ENCODE results near the gene SCYGR3. TPM values are rescaled to one million over a fixed set of nuclear protein-coding genes. Genes with fewer than 3 reads are reported as not detected.
A peak's percentile ranks its signal among the peaks of the same experiment; 100 is the strongest.

Gene SCYGR3, protein sequence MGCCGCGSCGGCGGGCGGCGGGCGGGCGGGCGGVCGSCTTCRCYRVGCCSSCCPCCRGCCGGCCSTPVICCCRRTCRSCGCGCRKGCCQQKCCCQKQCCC
- not detected in 2 replicates for total RNA-seq

DNA sequence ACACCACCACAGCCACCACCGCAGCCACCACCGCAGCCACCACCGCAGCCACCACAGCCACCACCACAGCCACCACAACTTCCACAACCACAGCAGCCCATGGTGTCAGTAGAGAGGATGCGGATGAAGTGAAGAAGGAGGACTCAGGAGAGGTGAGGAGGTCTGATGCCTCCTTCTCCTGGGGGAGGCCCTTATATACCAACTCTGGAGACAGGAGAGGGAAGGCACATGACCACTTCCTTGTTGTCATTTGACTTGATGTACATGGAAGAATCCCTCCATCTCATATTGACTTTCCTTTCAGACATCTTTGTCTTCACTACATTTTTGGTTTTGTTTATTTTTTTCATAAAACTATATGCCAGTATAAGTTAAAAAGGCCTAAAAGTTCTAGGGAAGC lies at the start of gene SCYGR3:
TSS of gene SCYGR3 (minus strand) at position 101 of the 400 bp plus-strand sequence. CDS start at position 101, 0 bp downstream.
- Histone ChIP-seq H3K4me3 (ENCODE audit: low read depth, low read length) (no peak within 1 kb of the TSS), H3K36me3 (ENCODE audit: control insufficient read depth, insufficient read depth, low read length) (no peaks in the 10 kb centered on the region), H3K27me3 (ENCODE audit: control insufficient read depth, insufficient read depth, low read length) (no peaks in the 10 kb centered on the region)
- no peak for DNase-seq (ENCODE audit: low read depth)
- TF ChIP-seq, protein P1, sequence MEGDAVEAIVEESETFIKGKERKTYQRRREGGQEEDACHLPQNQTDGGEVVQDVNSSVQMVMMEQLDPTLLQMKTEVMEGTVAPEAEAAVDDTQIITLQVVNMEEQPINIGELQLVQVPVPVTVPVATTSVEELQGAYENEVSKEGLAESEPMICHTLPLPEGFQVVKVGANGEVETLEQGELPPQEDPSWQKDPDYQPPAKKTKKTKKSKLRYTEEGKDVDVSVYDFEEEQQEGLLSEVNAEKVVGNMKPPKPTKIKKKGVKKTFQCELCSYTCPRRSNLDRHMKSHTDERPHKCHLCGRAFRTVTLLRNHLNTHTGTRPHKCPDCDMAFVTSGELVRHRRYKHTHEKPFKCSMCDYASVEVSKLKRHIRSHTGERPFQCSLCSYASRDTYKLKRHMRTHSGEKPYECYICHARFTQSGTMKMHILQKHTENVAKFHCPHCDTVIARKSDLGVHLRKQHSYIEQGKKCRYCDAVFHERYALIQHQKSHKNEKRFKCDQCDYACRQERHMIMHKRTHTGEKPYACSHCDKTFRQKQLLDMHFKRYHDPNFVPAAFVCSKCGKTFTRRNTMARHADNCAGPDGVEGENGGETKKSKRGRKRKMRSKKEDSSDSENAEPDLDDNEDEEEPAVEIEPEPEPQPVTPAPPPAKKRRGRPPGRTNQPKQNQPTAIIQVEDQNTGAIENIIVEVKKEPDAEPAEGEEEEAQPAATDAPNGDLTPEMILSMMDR (IDR thresholded peaks at IDR 0.05; ENCODE audit: insufficient read depth, low read length, poor library complexity, severe bottlenecking) = no peak

DNA sequence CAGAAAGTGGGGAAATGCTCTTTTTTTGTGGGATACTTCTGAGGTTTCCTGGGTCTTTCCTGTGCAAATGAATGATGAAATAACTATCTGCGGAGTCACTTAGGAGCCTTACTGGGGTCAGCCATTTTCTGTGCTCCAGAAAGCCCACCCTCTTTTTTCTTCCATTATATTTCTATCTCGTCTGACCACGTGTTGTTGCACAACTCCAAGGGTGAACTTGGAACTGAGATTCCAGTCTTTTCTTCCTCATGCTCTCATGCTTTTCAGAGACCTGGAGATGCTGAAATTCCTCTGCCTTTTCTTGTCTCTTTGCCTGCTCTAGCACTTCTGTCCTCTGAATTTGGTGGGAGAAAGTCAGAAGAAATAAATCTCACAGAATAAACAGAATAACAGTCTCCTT lies 47.2 kb upstream of the SCYGR3 start:
- H3K27me3 ChIP-seq (ENCODE audit: control insufficient read depth, insufficient read depth, low read length) = no peaks in the 10 kb centered on the region
- no peaks in the 10 kb centered on the region for H3K36me3 ChIP-seq (ENCODE audit: control insufficient read depth, insufficient read depth, low read length)
- no peak overlapping the region for H3K4me3 ChIP-seq (ENCODE audit: low read depth, low read length)
- no peak for DNase-seq (ENCODE audit: low read depth)
- TF ChIP-seq, protein P1 (IDR thresholded peaks at IDR 0.05; ENCODE audit: insufficient read depth, low read length, poor library complexity, severe bottlenecking) = no peak

DNA sequence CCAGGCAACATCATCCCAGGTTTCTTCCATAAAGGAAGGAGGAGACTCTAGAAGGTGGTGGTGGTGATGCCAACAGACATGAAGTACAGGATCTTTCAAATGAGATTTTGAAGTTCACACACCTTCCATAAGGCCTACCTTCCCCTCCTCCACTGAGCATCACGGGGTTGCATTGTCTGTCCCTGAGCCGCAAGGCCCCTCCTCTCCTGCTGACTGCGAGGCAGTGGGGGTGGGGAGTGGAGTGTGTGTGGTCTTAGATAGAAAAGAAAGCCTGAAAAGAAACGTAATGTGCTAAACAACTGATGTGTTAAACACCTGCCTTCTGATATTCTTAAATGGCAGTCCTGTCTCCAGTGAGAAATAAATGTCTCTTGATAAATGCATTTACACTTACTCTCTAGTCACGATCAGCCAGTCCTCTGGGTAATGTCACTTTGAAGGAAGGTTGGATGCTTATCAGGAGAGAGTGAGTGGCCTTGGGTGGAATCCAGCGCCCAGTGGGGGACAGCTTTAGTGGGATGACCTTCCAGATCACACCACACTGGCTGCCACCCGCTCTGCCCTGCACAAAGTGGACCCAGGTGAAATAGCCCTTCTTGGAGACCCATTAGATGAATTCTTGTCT lies 46.5 kb upstream of the SCYGR3 start:
- Histone ChIP-seq H3K4me3 (ENCODE audit: low read depth, low read length) (no peak overlapping the region), H3K36me3 (ENCODE audit: control insufficient read depth, insufficient read depth, low read length) (no peaks in the 10 kb centered on the region), H3K27me3 (ENCODE audit: control insufficient read depth, insufficient read depth, low read length) (no peaks in the 10 kb centered on the region)
- TF ChIP-seq, protein P1 (IDR thresholded peaks at IDR 0.05; ENCODE audit: insufficient read depth, low read length, poor library complexity, severe bottlenecking) = no peak
- no peak for DNase-seq (ENCODE audit: low read depth)

DNA sequence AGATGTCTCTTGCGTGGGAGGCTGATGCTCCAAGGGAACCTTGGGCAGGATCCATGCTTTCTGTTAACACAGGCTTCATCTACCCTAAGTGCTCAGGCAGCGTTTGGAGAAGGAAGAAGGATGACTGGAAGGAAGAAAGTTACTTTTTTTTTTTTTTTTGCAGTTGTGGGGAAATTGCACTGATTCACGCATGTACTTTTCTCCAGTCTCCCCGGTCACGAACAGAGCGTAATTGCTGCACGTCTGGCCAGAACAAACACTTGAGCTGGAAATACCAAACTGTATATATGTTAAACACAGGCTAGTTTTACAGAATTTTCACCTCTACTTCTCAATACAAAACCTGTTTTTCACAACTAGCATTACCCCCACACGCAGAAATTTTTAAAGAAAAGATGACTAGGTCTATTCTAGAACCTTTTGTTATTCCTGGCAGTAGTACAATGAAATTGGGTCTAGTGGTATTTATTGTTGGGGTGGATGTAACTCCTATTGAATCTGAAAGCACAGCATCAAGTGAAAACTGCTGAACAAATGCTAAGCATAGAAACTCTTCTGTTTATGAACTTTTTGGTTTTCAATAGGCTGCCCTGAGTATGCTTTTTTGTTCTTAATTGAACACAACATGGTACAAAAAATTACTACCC lies 42.7 kb upstream of the SCYGR3 start:
- no peak for DNase-seq (ENCODE audit: low read depth)

DNA sequence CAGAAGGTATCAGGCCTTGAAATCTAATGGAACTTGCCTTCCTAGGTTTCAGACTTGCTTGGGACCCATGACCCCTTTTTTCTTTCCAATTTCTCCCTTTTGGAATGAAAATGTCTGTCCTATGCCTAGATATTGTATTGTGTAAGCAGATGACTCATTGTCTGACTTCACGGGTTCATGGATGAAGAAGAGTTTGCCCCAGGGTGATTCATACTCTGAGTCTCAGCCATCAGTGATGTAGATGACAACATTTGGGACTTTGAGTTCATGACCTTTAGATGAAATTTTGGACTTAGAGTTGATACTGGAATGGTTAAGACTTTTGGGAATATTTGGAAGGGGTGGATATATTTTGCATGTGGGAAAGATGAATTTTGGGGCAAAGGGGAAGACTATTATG lies 40.8 kb upstream of the SCYGR3 start:
- peak; percentile 79 for DNase-seq (ENCODE audit: low read depth)
- Histone ChIP-seq H3K4me3 (ENCODE audit: low read depth, low read length) (no peak overlapping the region), H3K36me3 (ENCODE audit: control insufficient read depth, insufficient read depth, low read length) (no peaks in the 10 kb centered on the region), H3K27me3 (ENCODE audit: control insufficient read depth, insufficient read depth, low read length) (no peaks in the 10 kb centered on the region)
- TF ChIP-seq, protein P1 (IDR thresholded peaks at IDR 0.05; ENCODE audit: insufficient read depth, low read length, poor library complexity, severe bottlenecking) = no peak

More for the DNA sequence above, 42.7 kb upstream of the SCYGR3 start:
- TF ChIP-seq, protein P1 (IDR thresholded peaks at IDR 0.05; ENCODE audit: insufficient read depth, low read length, poor library complexity, severe bottlenecking) = no peak
- Histone ChIP-seq H3K4me3 (ENCODE audit: low read depth, low read length) (no peak overlapping the region), H3K27me3 (ENCODE audit: control insufficient read depth, insufficient read depth, low read length) (no peaks in the 10 kb centered on the region), H3K36me3 (ENCODE audit: control insufficient read depth, insufficient read depth, low read length) (no peaks in the 10 kb centered on the region)

Measured in kidney epithelial cell (primary cell).